Femur (tissue), 1 donor: ENCODE results near the gene NKD1.
A peak's percentile ranks its signal among the peaks of the same experiment; 100 is the strongest.
"Not testable (repeated sequence)": the region's sequence is repeated elsewhere in the genome, so short reads cannot be mapped to it uniquely, and the experiment has no call there.

Experiments
- DNase-seq: peaks from one replicate; pipeline ENCODE4 v3.0.0-alpha.2; 2017

NKD1 gene, protein sequence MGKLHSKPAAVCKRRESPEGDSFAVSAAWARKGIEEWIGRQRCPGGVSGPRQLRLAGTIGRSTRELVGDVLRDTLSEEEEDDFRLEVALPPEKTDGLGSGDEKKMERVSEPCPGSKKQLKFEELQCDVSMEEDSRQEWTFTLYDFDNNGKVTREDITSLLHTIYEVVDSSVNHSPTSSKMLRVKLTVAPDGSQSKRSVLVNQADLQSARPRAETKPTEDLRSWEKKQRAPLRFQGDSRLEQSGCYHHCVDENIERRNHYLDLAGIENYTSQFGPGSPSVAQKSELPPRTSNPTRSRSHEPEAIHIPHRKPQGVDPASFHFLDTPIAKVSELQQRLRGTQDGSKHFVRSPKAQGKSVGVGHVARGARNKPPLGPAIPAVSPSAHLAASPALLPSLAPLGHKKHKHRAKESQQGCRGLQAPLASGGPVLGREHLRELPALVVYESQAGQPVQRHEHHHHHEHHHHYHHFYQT

GRCh38 chr16:50548125-50548908, at the start of gene NKD1:
Gene NKD1 (plus strand): TSS chr16:50548396. CDS start chr16:50548554, 158 bp downstream.
- peak; percentile 87 for DNase-seq

DNA sequence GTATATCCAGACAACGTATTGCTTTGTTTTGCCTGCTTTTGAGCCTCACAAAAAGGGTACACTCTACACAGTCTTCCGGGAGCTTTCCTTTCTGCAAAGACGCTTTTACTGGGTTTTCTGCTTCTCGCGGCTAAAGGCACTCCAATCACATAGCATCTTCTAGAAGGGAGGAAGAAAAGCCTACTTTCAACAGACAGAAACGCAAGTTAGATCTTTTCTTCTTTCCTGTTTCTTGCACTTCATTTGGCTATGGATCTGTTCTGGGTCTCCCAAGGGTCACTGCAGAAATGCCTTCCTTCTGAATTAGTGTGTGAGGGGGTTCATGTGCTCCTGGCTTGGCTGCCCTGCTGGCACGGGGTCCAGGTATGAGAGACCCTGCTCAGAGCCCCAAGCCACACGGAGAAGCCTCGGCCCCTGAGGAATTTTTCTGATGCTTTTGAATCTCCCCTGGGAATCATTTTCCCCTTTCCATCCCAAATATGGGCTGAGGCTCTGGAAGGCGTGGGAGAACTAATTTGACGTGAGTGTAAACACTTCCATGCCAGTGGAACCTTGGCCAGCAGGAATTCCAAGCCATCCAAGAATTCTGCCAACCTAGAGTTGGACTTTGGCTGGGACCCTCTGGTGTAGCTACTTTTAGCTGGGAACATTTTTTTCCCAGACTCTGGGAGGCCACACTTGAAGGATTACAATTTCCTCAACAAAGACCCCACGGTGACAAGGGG, 49.6 kb upstream of the NKD1 start:
- no peak for DNase-seq

- no peak for DNase-seq
These were observed 48.9 kb upstream of the NKD1 start for GRCh38 chr16:50499254-50499653.

DNA sequence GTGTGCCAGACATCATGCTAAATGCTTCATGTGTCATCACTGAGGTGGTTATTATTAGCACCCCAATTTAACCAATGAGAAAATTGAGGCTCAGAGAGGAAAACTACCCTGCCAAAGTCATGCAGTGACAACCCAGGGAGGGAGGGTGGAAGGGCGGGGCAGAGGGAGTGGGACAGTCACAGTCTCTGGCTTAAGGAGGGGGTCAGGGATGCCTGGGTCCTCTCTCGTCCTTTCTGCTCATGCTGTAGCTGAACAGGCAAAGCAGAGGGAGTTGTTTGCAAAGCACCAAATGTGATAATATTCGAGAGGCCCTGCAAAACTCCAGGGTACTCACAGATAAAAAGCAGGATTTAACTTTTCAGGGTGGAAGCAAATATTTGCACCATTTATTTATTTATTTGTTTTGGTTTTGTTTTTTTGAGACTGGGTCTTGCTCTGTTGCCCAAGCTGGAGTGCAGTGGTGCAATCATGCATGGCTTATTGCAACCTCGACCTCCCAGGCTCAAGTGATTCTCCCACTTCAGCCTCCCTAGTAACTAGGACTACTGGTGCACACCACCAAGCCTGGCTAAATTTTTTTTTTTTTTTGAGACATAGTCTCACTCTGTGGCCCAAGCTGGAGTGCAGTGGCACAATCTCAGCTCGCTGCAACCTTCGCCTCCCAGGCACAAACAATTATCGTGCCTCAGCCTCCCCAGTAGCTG, 47.9 kb upstream of the NKD1 start:
- DNase-seq, result no peak

DNA sequence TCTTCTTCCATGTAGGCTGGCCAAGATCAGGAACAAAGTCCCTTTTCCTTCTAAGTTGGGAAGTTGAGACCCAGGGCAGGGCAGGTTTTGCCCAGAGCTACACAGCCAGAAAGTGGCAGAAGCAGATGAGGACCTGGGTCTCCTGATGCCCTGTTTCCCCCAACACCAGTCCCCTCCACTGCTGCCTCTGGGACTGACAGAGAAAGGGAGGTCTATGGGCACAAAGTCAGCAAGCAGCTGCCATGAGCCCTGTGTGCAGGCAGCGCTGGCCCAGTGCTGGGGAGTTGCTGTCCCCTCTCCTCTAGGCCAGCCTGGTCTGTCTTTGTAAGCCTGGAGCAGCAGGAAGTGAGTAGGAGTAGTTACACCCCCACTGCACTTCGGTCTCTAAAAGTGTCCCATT, 46.9 kb upstream of the NKD1 start:
- no peak for DNase-seq

DNA sequence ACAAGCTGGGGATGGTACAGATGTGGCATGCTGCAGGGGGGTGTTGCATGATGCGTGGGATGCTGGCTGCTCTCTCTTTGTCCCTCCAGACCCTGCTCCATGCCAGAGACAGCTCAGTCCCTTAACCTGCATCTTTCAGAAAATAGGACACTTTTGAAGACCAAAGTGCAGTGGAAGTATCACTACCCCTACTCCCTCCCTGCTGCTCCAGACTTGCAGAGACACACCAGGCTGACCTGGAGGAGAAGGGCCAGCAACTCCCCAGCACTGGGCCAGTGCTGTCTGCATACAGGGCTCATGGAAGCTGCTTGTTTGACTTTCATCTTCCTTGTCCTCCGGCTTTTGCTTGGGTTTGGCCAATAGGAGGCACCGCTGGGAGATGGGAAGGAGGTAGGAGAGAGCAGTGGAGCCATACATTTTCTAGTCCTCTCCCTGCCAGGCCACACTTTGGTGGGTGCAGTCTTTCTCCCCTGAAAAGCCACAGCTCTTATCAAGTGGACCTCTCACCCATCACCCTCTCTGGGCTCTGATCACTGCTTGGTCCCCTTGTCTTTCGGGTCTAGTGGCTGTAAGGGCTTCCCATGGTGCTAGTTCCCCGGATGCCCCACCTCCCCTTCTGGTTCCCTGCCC, 46.1 kb upstream of the NKD1 start:
- no peak for DNase-seq

DNA sequence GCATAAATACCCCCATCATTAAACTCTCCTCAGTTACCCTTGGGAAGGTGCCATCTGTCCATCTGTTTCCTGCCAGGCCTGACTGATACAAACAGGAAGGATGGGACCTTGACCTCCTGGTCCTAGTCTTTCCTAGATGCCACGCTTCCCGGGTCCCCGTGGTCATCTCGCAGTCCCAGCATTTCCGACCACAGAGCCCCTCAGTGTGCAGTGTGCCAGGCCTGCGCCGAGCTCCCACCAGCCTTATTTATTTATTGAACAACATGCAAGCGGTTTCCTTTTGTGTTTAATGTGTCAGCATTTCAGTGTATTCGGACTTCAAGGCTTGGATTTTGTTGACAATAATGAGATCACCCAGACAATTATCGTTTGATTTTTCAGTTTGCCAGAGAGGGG, 45.6 kb upstream of the NKD1 start:
- no peak for DNase-seq

DNA sequence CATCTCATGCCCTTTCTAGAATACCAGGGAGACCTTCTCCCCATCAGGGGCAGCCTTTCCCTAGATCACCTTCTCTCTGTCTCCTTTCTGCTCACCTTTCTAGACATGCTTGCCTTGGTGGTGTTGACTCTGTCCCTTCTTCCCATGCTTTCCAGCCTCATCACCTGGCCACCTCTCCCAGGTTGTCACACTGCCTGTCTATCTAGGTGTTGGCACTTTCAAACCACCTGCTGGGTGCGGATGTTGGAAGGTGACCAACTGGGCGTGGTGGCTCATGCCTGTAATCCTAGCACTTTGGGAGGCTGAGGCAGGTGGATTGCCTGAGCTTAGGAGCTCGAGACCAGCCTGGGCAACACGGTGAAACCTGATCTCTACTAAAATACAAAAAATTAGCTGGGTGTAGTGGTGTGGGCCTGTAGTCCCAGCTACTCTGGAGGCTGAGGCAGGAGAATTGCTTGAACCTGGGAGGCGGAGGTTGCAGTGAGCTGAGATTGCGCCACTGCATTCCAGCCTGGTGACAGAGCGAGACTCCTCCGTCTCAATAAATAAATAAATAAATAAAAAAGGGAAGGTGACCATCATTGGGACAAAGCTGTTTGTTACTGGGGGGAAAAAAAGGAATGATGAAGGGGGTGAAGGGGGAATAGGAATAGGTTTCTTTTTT, 44.2 kb upstream of the NKD1 start:
- DNase-seq, result not testable (repeated sequence)

GRCh38 chr16:50505115-50505514, 43.1 kb upstream of the NKD1 start:
- DNase-seq, result no peak

DNA sequence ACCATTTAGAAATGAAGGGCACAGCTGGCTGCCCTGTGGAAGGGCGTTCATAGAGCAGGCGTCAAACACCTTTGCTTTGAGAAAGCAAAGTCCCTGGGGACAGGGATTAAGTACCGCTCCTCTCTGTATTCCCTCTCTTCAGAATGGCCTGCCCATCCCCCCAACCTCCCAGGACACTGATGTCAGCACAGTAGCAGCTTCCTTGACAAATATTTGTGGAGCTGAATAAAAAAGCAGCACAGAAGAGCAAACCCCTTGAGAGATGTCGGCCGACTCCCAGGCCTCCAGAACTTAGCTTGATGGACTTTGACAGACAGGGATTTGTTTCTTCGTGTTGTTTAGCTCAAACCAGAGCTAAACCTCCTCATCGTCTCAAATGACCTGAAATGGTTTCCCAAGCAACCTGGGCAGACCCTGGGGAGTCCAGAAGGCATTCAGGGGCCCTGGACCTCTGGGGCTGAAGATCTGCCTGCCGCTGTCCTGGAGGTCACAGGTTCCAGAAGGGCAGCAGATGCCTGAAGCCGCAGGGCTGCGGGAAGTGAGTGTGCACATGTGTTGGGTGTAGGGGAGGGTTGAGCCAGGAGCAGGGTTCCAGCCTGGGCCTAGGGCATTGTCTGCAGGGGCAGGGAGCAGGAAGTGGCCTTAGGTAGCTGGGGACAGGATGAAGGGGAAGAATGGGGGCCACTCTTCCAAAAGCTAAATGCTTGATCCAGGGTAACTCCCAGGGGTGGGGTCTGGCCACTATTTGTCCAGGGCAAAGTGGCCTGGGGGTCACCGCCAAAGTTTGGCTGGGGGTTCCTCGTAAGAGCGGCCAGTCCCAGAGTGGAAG, 42.3 kb upstream of the NKD1 start:
- DNase-seq, result no peak

- no peak for DNase-seq
These were observed 41.7 kb upstream of the NKD1 start for GRCh38 chr16:50506543-50506937.

GRCh38 chr16:50507397-50507796, 40.8 kb upstream of the NKD1 start:
- DNase-seq, result no peak

DNA sequence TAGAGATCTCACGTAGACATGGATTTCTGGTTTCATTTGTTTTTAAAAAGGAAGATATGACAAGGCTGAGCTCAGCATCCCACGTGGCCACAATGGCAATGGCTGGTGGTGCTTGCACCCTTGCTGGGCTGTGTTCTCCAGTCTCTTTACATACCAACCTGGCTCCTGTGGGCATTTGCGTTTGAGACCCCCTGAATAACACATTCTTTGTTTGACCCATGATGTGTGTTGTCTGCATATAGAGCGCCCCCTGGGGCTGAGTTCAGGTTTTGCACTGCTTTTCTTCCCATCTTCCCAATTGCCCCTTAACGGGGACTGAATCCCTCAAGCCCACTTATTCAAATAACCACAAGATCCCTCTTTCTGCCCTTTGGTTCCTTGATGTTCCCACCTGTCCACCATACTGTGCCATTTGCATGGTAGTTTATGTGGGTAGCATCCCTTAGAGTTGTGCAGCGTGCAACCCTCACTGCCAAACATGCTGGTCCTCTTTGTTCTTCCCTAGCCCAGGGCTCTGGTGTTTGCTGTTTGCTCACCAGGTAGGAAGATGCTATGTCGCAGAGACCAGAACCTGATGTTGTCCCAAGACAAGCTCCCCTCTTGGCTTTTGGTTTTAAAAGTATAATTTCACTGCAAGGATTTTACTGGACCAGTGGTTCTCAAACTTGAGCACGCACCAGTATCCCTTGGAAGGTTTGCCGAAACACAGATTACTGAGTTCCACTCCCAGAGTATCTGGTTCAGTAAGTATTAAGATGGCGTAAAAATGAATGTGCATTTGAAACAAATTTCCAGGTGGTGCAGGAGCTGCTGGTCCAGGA, 38.5 kb upstream of the NKD1 start:
- DNase-seq, result no peak

DNA sequence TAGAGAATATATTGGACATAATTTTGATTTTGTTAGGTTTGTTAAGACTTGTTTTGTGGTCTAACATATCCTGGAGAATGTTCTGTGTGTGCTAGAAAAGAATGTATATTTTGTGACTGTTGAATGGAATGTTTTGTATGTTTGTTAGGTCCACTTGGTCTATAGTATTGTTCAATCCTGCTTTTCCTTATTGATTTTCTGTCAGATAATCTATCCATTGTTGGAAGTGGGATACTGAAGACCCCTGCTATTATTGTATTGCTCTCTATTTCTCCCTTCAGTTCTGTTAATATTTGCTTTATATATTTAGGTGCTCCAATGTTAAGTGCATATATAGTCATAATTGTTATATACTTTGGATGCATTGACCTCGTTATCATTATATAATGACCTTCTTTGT, 33.0 kb upstream of the NKD1 start:
- no peak for DNase-seq

DNA sequence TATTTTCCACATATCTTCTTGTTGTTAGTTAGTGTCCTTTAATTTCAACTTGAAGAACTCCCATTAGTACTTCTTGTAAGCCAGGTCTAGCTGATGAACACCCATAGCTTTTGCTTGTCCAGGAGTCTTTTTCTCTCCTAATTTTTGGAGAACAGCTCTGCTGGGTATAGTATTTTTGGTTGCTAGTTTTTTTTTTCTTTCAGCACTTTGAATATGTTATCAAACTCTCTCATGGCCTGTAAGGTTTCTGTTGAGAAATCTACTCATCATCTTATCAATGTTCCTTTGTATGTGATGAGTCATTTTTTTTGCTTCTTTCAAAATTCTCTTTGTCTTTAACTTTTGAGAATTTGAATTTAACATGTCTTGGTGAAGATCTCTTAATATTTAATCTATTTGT, 31.8 kb upstream of the NKD1 start:
- no peak for DNase-seq

- DNase-seq, result no peak
These were observed 31.3 kb upstream of the NKD1 start for GRCh38 chr16:50516890-50517289.

DNA sequence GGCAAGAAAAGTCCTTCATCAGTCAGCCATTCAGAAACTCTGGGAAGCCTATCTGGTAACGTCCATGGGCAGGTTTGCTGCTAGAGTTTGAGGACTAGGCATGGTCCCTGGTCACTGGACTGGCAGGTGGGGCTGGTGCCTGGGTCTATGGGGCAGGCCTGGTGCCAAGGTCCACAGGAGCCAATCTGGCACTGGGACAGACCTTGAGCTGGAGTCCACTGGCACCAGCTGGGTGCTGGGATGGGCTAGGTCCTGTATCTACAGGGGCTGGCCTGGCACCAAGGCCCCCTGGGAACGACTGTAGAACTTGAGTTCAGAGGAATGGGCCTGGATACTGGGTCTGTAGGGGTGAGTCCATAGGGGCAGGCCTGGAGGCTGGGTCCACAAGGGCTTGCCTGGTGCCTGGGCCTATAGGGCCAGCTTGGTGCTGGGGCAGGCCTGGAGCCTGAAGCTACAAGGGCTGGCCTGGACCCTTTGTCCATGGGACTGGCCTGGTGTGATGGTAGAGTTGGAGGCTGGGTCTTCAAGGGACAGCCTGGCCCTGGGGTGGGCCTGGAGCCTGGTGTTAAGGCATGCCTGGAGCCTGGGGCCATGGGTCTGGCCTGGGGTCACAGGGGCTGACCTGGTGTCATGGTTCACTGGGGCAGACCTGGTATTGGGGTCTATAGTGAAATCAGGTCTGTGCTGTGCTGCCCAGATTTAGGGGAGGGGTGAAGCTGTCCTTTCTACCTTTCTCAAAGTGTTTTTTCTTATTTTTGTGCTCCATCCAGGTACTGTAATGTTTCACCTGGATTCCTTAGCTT, 30.5 kb upstream of the NKD1 start:
- DNase-seq, result no peak

DNA sequence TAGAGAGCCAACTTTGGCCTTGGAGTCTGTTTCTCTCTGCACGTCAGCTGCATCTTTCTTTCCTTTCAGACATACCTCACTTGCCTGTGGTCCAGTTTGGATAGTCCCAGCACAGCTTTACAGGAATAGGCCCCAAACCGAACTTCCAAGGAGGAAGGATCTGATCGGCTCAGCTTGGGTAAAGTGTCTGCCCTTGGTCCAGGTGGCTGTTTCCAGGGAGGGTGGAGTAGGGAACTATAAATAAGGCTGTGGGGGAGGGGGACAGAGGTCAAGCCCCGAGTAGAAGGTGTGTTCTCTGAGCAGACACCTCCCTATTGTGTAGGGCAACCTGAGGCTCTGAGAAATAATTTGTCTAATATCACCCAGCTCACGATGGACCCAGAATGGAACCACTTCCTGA, 29.2 kb upstream of the NKD1 start:
- DNase-seq, result no peak

- no peak for DNase-seq
These were observed 28.6 kb upstream of the NKD1 start for GRCh38 chr16:50519602-50520001.
